GM23248 (cell line): ENCODE results near the gene PDE1A.

ENCODE experiments used
- EZH2 ChIP-seq: fragments of 200-600 bp; sonication (generic); IDR thresholded peaks from 2 replicates; pipeline ENCODE4 v1.6.1; 2018; ENCODE audit warnings: antibody characterized with exemption, mild to moderate bottlenecking; ENCODE audit not compliant: insufficient read depth, poor library complexity, severe bottlenecking
- EZH2phosphoT487 ChIP-seq: fragments of 200-600 bp; sonication (generic); IDR thresholded peaks from 2 replicates; pipeline ENCODE4 v1.6.1; 2018; ENCODE audit warnings: antibody characterized with exemption, moderate library complexity, mild to moderate bottlenecking, low read depth; ENCODE audit not compliant: insufficient read depth

- no peak for TF ChIP-seq EZH2
- TF ChIP-seq EZH2phosphoT487 = no peak
These were observed 58.4 kb downstream of the PDE1A start for GRCh38 chr2:182368446-182368845.
